ENCODE results near the gene DDB1.

DNA sequence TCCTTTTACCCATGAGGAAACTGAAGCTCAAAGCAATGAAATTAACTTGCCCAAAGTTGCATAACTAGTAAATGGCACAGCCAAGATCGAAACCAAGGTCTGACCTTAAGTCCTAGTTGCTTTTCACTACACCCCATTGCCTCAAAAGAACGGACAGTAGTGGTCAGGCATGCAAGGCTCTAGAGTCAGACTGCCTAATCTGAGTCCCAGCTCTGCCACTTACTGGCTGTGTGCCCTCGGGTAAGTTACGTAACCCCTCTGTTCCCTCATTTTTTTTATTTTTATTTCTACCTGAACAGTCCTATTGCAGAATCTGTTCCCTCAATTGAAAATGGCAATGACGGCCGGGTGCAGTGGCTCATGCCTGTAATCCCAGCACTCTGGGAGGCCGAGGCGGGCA is 19.1 kb upstream of the DDB1 start:
- TF ChIP-seq, protein P1, sequence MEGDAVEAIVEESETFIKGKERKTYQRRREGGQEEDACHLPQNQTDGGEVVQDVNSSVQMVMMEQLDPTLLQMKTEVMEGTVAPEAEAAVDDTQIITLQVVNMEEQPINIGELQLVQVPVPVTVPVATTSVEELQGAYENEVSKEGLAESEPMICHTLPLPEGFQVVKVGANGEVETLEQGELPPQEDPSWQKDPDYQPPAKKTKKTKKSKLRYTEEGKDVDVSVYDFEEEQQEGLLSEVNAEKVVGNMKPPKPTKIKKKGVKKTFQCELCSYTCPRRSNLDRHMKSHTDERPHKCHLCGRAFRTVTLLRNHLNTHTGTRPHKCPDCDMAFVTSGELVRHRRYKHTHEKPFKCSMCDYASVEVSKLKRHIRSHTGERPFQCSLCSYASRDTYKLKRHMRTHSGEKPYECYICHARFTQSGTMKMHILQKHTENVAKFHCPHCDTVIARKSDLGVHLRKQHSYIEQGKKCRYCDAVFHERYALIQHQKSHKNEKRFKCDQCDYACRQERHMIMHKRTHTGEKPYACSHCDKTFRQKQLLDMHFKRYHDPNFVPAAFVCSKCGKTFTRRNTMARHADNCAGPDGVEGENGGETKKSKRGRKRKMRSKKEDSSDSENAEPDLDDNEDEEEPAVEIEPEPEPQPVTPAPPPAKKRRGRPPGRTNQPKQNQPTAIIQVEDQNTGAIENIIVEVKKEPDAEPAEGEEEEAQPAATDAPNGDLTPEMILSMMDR (IDR thresholded peaks at IDR 0.05) = no peak
- TF ChIP-seq EP300 (IDR thresholded peaks at IDR 0.05) = no peak
